HG03432 (cell line): ENCODE measurements around the gene ERLEC1.
"Not testable (repeated sequence)": the region's sequence is repeated elsewhere in the genome, so short reads cannot be mapped to it uniquely, and the experiment has no call there.

Experiments
- ATAC-seq: cut with Tn5 transposase; IDR thresholded peaks from one replicate; pipeline ENCODE4 v1.9.1; 2021; ENCODE audit warnings: mild to moderate bottlenecking, moderate library complexity; ENCODE audit not compliant: unreplicated experiment

Gene ERLEC1, protein sequence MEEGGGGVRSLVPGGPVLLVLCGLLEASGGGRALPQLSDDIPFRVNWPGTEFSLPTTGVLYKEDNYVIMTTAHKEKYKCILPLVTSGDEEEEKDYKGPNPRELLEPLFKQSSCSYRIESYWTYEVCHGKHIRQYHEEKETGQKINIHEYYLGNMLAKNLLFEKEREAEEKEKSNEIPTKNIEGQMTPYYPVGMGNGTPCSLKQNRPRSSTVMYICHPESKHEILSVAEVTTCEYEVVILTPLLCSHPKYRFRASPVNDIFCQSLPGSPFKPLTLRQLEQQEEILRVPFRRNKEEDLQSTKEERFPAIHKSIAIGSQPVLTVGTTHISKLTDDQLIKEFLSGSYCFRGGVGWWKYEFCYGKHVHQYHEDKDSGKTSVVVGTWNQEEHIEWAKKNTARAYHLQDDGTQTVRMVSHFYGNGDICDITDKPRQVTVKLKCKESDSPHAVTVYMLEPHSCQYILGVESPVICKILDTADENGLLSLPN

GRCh38 chr2:53786705-53787613, at the start of gene ERLEC1, which contains the start of gene ASB3:
Gene ERLEC1 (plus strand): TSS chr2:53787044. CDS start chr2:53787211, 167 bp downstream.
Gene ASB3 (minus strand): TSS chr2:53786953. CDS start chr2:53765572, 21,381 bp downstream.
- peak; percentile 97 for ATAC-seq

DNA sequence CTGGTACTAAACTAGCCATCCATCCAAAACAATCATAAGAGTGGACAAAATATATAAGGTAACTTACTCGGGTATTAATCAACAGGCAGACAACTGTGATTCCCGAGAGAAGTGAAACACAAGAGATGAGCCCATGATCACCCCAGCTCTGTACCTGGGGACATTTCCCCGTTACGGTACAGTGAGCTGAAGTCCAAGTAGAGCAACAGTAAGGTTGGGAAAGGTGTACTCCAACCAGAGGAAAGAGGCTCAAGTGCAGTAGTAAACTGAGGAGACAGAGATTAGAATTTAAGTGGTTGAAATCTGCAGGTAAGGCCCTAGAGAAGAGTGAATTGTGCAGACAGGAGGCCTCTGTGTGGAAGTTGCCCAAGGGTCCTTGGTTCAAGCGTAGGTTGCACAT, 49.8 kb upstream of the ERLEC1 start:
- no peak for ATAC-seq

- no peak for ATAC-seq
Measured at GRCh38 chr2:53739032-53739431, 47.8 kb upstream of the ERLEC1 start.

DNA sequence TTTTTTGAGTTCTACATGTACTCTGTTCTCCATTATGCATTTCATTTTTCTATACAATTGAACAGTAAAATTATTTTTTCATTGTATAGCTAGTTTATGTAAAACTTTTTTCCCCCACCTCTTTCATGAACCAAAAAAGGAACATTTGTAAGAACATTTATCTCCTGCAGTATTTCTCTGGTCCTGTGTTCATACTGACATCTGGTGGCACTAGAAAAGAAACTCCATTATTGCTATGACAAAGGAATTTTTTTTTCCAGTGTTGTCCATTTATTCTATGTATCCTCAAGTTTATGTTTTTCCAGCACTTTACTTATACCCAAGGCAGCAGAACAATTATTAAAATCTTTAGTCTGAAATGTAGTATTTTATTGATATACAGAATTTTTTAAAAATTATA, 46.7 kb upstream of the ERLEC1 start:
- ATAC-seq, result no peak

GRCh38 chr2:53744395-53745065, 42.3 kb upstream of the ERLEC1 start:
- no peak for ATAC-seq

DNA sequence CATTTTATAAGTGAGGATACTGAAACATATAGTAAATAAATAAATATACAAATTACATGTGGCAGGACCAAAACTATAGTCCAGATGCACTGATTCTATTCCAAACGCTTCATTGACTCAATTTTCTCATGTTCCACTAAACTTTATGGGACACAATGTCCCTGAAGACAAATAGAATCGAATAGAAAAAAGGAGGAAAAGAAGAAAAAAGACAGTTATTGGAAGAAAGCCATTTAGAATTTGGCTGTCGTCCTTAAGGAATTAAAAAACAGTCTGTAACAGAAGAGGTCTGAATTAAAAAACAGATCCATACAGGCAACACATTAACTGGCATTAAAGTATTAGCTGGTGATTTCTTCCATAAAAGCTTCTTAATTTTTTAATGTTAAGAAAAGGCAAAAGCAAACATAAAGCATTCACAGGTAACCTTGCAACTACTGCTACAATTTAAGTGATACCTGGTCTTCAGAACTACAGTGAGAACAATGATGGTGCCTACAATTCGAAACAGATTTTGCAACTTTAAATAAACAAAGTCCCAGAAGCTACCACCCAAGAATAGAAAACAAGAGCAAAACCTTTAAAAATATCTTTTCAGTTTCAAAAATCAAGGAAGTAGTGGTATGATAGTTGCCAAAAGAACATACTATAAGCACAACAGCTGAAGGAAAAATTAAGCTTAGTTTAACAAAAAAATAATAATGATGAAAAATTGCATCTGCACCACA, 36.6 kb upstream of the ERLEC1 start:
- ATAC-seq, result peak; percentile 38

DNA sequence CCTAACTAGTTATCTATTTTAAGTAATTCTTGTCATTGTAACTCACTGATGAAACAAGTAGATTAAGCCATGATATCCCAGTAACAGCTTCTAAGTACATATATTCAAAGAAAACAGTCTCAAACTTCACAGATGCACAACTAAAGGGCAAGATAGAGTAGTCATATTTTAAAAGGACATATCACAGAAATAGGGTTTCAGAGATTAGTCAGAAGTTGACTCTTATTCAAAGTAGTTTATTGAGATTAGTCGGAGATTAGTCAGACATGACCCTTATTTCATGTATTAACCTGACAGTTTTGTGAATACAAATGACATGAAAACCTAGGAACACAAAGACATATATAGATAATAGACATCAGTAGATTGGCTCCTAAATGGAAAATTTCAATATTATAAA, 35.1 kb upstream of the ERLEC1 start:
- peak; percentile 97 for ATAC-seq

DNA sequence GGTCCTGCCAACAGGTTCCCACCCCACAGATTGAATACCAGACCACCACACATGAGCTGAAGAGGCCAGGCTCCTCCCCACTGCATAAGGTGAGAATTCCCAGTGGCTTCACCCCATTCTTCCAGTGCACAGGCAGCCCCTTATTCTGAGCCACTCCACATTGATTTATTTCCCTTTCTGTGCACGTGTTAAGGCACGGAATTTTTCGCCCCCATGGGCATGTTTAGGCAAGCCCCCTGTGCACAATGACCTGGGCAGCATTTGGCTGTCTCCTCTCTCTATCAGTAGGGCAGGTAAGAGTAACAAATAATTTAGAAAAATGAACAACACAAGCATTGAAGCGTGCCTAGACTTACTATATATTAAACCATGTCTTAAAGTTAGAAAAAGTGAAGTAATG, 34.5 kb upstream of the ERLEC1 start:
- ATAC-seq, result peak; percentile 1

DNA sequence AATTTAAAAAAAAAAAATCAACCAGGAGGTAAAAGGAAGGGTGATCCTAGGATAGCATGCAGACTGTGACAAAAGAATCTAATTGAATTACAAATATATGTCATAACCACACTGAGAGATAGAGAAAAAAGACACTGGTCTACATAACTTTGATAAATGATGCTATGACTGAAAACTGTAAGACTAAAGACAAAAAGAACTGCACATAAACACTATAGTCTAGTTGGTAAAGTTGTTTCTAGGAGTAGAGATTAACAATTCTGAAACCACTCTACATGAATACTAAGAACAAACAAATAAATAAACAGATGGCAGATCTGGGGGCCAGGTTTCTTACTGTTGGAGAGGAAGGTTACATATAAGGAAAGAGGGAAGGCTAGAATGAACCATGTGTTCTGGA, 33.8 kb upstream of the ERLEC1 start:
- no peak for ATAC-seq

- ATAC-seq, result no peak
Measured at GRCh38 chr2:53755121-53755520, 31.7 kb upstream of the ERLEC1 start.

DNA sequence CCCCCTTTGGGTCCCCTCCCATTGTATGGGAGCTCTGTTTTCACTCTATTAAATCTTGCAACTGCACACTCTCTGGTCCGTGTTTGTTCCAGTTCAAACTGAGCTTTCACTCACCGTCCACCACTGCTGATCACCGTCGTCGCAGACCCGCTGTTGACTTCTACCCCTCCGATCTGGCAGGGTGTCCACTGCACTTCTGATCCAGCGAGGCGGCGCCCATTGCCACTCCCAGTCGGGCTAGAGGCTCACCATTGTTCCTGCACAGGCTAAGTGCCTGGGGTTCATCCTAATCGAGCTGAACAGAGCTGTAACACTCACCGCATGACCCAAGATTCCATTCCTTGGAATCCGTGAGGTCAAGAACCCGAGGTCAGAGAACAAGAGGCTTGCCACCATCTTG, 30.2 kb upstream of the ERLEC1 start:
- no peak for ATAC-seq

DNA sequence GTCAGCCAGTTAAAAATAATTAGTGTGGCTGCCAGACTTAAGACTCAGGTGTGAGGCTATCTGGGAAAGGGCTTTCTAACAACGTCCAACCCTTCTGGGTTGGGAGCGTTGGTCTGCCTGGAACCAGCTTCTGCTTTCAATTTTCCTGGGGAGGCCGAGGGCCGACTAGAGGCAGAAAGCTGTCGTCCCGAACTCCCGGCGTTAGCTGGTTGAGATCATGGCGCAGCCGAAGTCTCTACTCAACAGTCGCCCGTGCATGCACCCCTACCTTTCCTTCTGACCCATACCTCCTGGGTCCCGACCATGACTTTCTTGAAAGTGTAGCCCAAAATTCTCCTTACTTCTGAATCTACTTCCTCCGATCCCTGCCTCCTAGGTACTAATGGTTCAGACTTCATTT, 29.6 kb upstream of the ERLEC1 start:
- not testable (repeated sequence) for ATAC-seq

- no peak for ATAC-seq
Measured at GRCh38 chr2:53765767-53766166, 21.1 kb upstream of the ERLEC1 start.

DNA sequence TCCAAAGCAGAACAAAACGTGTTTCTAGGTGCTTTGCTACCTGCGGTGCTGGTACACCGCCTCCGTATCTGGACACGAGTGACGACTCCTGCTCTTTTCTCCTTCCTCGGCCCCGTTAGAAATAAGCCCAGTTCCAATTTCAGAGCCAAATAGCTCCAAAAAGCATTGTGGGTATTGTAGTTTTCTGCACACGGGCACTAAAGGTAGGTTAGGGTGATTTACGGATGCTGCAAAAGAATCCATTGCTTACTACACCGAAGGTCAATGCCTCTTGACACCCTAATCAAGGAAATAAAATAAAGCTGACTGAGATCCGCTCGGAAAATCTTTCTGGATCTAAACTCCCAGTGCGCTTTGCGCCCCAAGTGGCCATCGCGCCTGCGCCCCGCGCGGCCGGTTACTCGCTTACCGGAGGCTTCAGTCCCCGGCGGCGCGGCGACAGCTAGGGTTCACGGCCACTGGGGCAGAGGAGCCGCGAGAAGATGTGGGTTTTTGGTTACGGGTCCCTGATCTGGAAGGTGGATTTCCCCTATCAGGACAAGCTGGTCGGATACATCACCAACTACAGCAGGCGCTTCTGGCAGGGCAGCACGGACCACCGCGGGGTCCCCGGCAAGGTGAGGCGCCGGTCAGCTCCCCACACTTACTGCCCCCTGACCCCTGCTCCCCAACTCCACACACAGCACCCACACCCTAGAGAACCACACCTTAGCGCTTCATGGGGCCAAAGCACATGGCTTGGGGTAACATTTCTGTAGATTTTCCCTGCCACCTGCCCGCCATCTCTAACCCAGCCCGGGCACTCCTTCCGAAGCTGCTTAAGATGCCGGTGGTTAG, 19.2 kb upstream of the ERLEC1 start, which contains the start of gene CHAC2:
CHAC2 (plus strand) TSS at position 400 of the 837 bp plus-strand sequence; CDS start at position 483, 83 bp downstream.
- ATAC-seq, result peak; percentile 97

DNA sequence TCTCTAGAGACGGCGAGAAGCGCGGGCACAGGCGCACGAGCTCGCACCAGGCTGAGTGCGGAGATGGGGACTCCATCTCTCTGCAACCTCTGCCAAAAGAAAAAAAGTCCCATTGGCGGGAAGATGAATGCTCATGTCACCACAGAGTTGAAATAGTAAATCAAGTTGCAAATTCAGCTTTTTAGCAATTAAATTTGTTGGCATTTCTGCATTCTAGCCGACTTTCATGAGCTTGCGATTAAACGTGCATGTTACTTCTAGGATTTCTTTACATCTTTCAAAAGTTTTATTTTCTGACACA, 18.7 kb upstream of the ERLEC1 start:
- ATAC-seq, result no peak

DNA sequence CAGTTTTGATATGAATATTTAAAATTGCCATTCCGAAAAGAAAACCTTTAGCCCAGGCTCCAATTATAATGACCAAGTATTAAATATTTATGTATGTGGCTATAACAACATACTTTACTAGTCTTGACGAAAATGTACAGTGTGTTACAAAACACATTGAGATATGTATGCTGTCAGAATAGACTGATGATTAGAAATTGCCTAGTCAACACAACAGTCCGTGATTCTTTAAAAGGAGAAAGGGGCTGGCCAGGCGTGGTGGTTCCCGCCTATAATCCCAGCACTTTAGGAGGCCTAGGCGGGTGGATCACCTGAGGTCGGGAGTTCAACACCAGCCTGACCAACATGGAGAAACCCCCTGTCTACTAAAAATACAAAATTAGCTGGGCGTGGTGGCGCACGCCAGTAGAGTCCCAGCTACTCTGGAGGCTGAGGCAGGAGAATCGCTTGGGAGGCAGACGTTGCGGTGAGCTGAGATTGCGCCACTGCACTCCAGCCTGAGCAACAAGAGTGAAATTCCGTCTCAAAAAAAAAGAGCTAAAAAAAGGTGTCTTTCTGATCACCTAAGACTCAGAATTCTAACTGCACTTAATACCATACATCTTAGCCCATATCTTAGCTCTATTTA, 17.4 kb upstream of the ERLEC1 start:
- ATAC-seq, result no peak

DNA sequence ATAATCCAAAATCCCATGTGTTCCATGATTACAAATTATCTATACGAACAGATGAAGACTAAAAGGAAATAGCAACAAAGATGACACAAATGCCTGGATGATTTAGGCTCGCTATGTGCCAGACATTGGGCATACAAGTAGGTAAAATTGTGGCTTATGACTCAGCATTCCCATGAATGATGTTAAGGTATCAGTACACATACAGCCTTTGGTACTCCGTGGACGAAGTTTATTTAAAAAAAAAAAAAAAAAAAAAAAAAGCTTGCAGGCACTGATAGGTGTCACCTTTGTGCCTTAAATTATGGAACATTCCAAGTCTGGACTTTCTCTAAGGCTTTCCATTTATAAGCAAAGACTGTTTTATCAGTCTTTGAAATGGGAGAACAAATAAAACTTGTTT, 16.6 kb upstream of the ERLEC1 start:
- no peak for ATAC-seq

DNA sequence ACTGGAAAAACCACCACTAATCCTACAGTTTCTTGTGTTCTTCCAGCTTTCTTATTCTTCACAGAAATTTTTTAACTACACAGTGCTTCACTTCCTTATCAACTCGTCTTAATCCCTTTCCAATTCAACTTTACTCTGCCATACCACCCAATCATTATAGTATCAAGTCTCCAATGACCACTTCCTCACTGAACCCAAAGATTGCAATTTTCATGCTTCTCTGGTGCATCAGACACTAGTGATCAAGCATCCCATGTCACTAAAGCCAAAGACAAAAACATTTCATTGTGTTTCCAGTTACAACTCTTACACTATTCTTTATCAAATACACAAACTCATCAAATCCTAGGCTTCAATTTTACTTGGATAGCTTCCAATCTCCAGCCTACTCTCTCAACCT, 9.7 kb upstream of the ERLEC1 start:
- ATAC-seq, result no peak

DNA sequence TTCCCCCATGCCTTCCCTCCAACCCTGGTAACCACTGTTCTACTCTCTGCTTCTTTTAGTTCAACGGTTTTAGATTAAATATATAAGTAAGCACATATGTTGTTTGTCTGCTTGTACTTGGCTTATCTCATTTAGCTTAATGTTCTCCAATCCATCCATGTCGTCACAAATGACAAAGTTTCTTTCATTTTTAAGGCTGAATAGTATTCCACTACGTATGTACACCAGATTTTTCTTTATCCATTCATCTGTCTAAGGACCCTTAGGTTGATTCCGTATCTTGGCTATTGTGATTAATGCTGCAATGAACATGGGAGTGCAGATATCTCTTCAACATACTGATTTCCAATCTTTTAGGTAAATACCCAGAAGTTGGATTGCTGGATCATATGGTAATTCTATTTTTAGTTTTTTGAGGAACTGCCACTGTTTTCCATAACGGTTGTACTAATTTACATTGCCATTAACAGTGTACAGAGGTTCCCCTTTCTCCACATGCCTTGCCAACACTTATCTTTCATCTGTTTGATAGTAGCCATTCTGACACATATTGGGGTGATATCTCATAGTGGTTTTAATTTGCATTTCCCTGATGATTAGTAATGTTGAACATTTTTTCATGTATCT, 8.2 kb upstream of the ERLEC1 start:
- no peak for ATAC-seq
